ENCODE results near the gene DNAH1.

The DNAH1 gene

DNA sequence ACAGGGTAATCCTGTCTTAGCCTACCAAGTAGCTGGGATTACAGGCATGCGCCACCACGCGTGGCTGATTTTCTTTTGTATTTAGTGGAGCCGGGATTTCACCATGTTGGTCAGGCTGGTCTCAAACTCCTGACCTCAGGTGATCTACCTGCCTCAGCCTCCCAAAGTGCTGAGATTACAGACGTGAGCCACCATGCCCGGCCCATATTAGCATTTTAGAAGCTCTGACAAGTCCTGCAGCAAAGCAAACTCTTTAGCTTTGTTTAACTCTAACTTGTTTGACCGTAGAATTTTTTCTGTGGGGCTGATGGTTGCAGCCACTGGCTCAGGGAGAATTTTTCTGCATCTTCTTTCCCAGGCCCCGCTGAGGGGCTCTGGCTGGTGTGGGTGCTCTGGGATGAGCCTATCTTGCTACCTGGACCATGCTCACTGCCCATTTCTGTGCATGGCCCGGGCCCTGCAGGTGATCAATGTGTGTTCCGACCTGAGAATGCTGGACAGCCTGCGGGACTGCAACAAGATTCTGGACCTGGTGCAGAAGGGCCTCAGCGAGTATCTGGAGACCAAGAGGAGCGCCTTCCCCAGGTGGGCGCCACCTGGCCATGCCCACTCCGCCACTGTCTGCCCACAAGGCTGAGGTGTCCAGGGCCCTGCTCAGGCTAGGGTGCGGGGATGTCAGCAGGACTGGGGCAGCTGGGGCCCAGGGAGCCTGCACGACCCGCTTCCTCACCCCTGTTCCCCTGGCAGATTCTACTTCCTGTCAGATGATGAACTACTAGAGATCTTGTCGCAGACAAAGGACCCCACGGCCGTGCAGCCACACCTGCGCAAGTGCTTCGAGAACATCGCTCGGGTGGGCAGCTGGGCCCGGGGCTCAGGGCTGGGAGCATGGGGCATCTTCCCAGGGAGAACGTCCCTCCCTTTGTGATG lies 41.3 kb downstream of the DNAH1 start:
- no peaks in the 10 kb centered on the region for H3K4me1 ChIP-seq (ENCODE audit: control insufficient read depth, low read depth, low read length)
- H4K5ac ChIP-seq (ENCODE audit: low read length) = no peak overlapping the region
- no peak overlapping the region for H2AK5ac ChIP-seq (ENCODE audit: low read length)
- H3K4me2 ChIP-seq (ENCODE audit: low read length) = no peak overlapping the region
- no peak overlapping the region for H2BK120ac ChIP-seq (ENCODE audit: low read depth, low read length)
- H3K18ac ChIP-seq (ENCODE audit: low read length) = no peak overlapping the region
- H3K4me3 ChIP-seq (ENCODE audit: low read length) = no peak overlapping the region
- WGBS (ENCODE audit: extremely low coverage, insufficient coverage, low lambda C conversion rate) = no CpG with 5 or more reads among the region's 27 CpGs
- no peak overlapping the region for H3K56ac ChIP-seq (ENCODE audit: low read length)
- H3K79me2 ChIP-seq (ENCODE audit: control insufficient read depth, insufficient read depth, low read length) = no peaks in the 10 kb centered on the region
- no peak overlapping the region for H2BK5ac ChIP-seq (ENCODE audit: low read length)
- H4K8ac ChIP-seq (ENCODE audit: low read depth, low read length) = no peak overlapping the region
- no peak for DNase-seq
- no peak overlapping the region for H3K4ac ChIP-seq (ENCODE audit: low read depth, low read length)
- no peaks in the 10 kb centered on the region for H3K27me3 ChIP-seq (ENCODE audit: insufficient read depth, low read length, poor library complexity)
- H3K23ac ChIP-seq (ENCODE audit: low read length) = no peak overlapping the region
- no peak overlapping the region for H2BK15ac ChIP-seq (replicated peaks; ENCODE audit: low read depth)
- H3K9ac ChIP-seq (ENCODE audit: low read length) = no peak overlapping the region
- H3K27ac ChIP-seq (ENCODE audit: low read depth, low read length) = no peak overlapping the region
- no peaks in the 10 kb centered on the region for H3K36me3 ChIP-seq (ENCODE audit: control insufficient read depth, insufficient read depth, low read length)
- H3K79me1 ChIP-seq (ENCODE audit: low read length) = no peaks in the 10 kb centered on the region

- Histone ChIP-seq H3K4ac (ENCODE audit: low read depth, low read length) (no peak overlapping the region), H3K27ac (ENCODE audit: low read depth, low read length) (no peak overlapping the region), H2BK15ac (replicated peaks; ENCODE audit: low read depth) (no peak overlapping the region), H3K23ac (ENCODE audit: low read length) (no peak overlapping the region), H2BK5ac (ENCODE audit: low read length) (no peak overlapping the region), H3K79me1 (ENCODE audit: low read length) (no peaks in the 10 kb centered on the region), H3K18ac (ENCODE audit: low read length) (no peak overlapping the region), H2BK120ac (ENCODE audit: low read depth, low read length) (no peak overlapping the region), H3K4me3 (ENCODE audit: low read length) (no peak overlapping the region), H3K9ac (ENCODE audit: low read length) (no peak overlapping the region), H3K27me3 (ENCODE audit: insufficient read depth, low read length, poor library complexity) (no peaks in the 10 kb centered on the region), H4K5ac (ENCODE audit: low read length) (no peak overlapping the region), H3K4me1 (ENCODE audit: control insufficient read depth, low read depth, low read length) (no peaks in the 10 kb centered on the region), H4K8ac (ENCODE audit: low read depth, low read length) (no peak overlapping the region), H2AK5ac (ENCODE audit: low read length) (no peak overlapping the region), H3K56ac (ENCODE audit: low read length) (peak overlapping the region; percentile 7), H3K79me2 (ENCODE audit: control insufficient read depth, insufficient read depth, low read length) (no peaks in the 10 kb centered on the region), H3K36me3 (ENCODE audit: control insufficient read depth, insufficient read depth, low read length) (no peaks in the 10 kb centered on the region), H3K4me2 (ENCODE audit: low read length) (no peak overlapping the region)
- DNase-seq = no peak
- WGBS (ENCODE audit: extremely low coverage, insufficient coverage, low lambda C conversion rate) = no CpG with 5 or more reads among the region's 18 CpGs
Observed at GRCh38 chr3:52358362-52358940, 42.3 kb downstream of the DNAH1 start.

DNA sequence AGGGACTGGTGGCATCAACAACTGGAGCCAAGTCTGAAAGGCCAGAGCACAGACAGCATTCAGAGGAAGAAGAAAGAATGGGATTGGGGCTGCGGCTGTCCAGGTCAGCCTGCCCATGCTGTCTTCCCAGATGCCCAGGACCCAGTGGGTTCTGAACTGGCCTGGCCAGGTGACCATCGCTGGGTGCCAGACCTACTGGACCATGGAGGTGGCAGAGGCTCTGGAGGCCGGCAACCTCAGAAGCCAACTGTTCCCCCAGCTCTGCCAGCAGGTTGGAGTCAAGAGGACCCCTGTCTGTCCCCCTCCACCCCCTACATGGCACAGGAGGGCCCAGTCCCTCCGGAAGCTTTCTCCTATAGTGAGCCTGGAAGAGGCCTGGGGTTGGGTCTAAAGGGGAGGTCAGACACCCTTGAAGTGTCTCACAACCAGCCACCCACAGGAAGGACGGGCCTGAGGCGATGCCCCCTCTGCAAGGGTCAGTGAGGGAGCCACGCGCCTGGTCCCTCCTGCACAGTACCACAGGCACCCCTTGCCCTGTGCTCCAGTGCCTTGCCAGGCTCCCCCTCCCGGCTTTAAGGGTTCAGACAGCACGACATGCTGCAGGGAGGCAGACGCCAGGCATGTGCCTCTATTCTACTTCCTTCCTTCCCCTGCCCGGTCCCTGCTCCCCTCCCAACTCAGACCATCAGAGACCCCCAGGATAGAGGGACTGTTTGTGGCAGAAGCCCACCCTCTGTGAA lies 43.2 kb downstream of the DNAH1 start:
- Histone ChIP-seq H3K4me1 (ENCODE audit: control insufficient read depth, low read depth, low read length) (no peaks in the 10 kb centered on the region), H3K4ac (ENCODE audit: low read depth, low read length) (no peak overlapping the region), H3K9ac (ENCODE audit: low read length) (no peak overlapping the region), H3K36me3 (ENCODE audit: control insufficient read depth, insufficient read depth, low read length) (no peaks in the 10 kb centered on the region), H3K4me2 (ENCODE audit: low read length) (no peak overlapping the region), H3K79me2 (ENCODE audit: control insufficient read depth, insufficient read depth, low read length) (no peaks in the 10 kb centered on the region), H4K5ac (ENCODE audit: low read length) (no peak overlapping the region), H3K18ac (ENCODE audit: low read length) (no peak overlapping the region), H3K4me3 (ENCODE audit: low read length) (no peak overlapping the region), H2AK5ac (ENCODE audit: low read length) (no peak overlapping the region), H3K56ac (ENCODE audit: low read length) (no peak overlapping the region), H3K27me3 (ENCODE audit: insufficient read depth, low read length, poor library complexity) (no peaks in the 10 kb centered on the region), H2BK120ac (ENCODE audit: low read depth, low read length) (no peak overlapping the region), H4K8ac (ENCODE audit: low read depth, low read length) (no peak overlapping the region), H2BK15ac (replicated peaks; ENCODE audit: low read depth) (no peak overlapping the region), H3K27ac (ENCODE audit: low read depth, low read length) (no peak overlapping the region), H2BK5ac (ENCODE audit: low read length) (no peak overlapping the region), H3K79me1 (ENCODE audit: low read length) (no peaks in the 10 kb centered on the region), H3K23ac (ENCODE audit: low read length) (no peak overlapping the region)
- DNase-seq = no peak
- WGBS (ENCODE audit: extremely low coverage, insufficient coverage, low lambda C conversion rate) = no CpG with 5 or more reads among the region's 12 CpGs

DNA sequence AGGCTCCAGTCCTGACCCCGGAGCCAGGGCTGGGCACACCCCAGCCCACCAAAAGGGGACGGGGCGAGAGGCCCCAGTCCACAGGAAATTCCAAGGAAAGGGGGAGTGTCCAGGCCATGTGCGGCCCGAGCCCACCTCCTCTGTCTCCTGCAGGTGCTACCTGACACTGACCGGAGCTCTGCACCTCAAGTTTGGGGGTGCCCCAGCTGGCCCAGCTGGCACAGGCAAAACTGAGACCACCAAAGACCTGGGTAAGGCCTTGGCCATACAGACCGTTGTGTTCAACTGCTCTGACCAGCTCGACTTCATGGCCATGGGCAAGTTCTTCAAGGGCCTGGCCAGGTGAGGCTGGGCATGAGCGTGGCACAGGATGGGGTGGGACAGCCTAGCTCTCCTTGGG lies 44.9 kb downstream of the DNAH1 start:
- Histone ChIP-seq H3K4me3 (ENCODE audit: low read length) (no peak overlapping the region), H3K4ac (ENCODE audit: low read depth, low read length) (no peak overlapping the region), H3K4me2 (ENCODE audit: low read length) (no peak overlapping the region), H3K36me3 (ENCODE audit: control insufficient read depth, insufficient read depth, low read length) (no peaks in the 10 kb centered on the region), H2BK5ac (ENCODE audit: low read length) (no peak overlapping the region), H3K9ac (ENCODE audit: low read length) (no peak overlapping the region), H3K4me1 (ENCODE audit: control insufficient read depth, low read depth, low read length) (no peaks in the 10 kb centered on the region), H3K18ac (ENCODE audit: low read length) (no peak overlapping the region), H4K5ac (ENCODE audit: low read length) (no peak overlapping the region), H3K79me2 (ENCODE audit: control insufficient read depth, insufficient read depth, low read length) (no peaks in the 10 kb centered on the region), H2AK5ac (ENCODE audit: low read length) (no peak overlapping the region), H2BK15ac (replicated peaks; ENCODE audit: low read depth) (no peak overlapping the region), H2BK120ac (ENCODE audit: low read depth, low read length) (no peak overlapping the region), H3K23ac (ENCODE audit: low read length) (no peak overlapping the region), H3K27ac (ENCODE audit: low read depth, low read length) (no peak overlapping the region), H3K56ac (ENCODE audit: low read length) (no peak overlapping the region), H4K8ac (ENCODE audit: low read depth, low read length) (no peak overlapping the region), H3K27me3 (ENCODE audit: insufficient read depth, low read length, poor library complexity) (no peaks in the 10 kb centered on the region), H3K79me1 (ENCODE audit: low read length) (no peaks in the 10 kb centered on the region)
- no peak for DNase-seq
- no CpG with 5 or more reads among the region's 9 CpGs for WGBS (ENCODE audit: extremely low coverage, insufficient coverage, low lambda C conversion rate)

- H3K27me3 ChIP-seq (ENCODE audit: insufficient read depth, low read length, poor library complexity) = no peaks in the 10 kb centered on the region
- H2BK5ac ChIP-seq (ENCODE audit: low read length) = no peak overlapping the region
- H3K4ac ChIP-seq (ENCODE audit: low read depth, low read length) = no peak overlapping the region
- H3K79me2 ChIP-seq (ENCODE audit: control insufficient read depth, insufficient read depth, low read length) = no peaks in the 10 kb centered on the region
- no peak overlapping the region for H3K4me2 ChIP-seq (ENCODE audit: low read length)
- no peak overlapping the region for H3K27ac ChIP-seq (ENCODE audit: low read depth, low read length)
- H4K5ac ChIP-seq (ENCODE audit: low read length) = no peak overlapping the region
- H3K23ac ChIP-seq (ENCODE audit: low read length) = no peak overlapping the region
- H2BK15ac ChIP-seq (replicated peaks; ENCODE audit: low read depth) = no peak overlapping the region
- no peak overlapping the region for H3K9ac ChIP-seq (ENCODE audit: low read length)
- no peak for DNase-seq
- no peak overlapping the region for H4K8ac ChIP-seq (ENCODE audit: low read depth, low read length)
- H2AK5ac ChIP-seq (ENCODE audit: low read length) = no peak overlapping the region
- H3K36me3 ChIP-seq (ENCODE audit: control insufficient read depth, insufficient read depth, low read length) = no peaks in the 10 kb centered on the region
- WGBS (ENCODE audit: extremely low coverage, insufficient coverage, low lambda C conversion rate) = no CpG with 5 or more reads among the region's 13 CpGs
- no peak overlapping the region for H3K18ac ChIP-seq (ENCODE audit: low read length)
- no peaks in the 10 kb centered on the region for H3K4me1 ChIP-seq (ENCODE audit: control insufficient read depth, low read depth, low read length)
- no peaks in the 10 kb centered on the region for H3K79me1 ChIP-seq (ENCODE audit: low read length)
- no peak overlapping the region for H2BK120ac ChIP-seq (ENCODE audit: low read depth, low read length)
- H3K4me3 ChIP-seq (ENCODE audit: low read length) = no peak overlapping the region
- H3K56ac ChIP-seq (ENCODE audit: low read length) = no peak overlapping the region
Observed at GRCh38 chr3:52361454-52361853, 45.3 kb downstream of the DNAH1 start.
